Type B pancreatic cell (in vitro differentiated cells): ENCODE results near the gene EGFR. TPM values are rescaled to one million over a fixed set of nuclear protein-coding genes. Genes with fewer than 3 reads are reported as not detected.

Experiments used
- DNase-seq: peaks from one replicate; pipeline ENCODE4 v3.0.0; 2021; ENCODE audit warnings: mixed read lengths; ENCODE audit not compliant: unreplicated experiment; ENCODE audit errors: extremely low spot score
- H3K27ac Mint-ChIP-seq: 2 replicates; pipeline ENCODE4 v1.8.0; 2021; ENCODE audit warnings: mild to moderate bottlenecking, mixed read lengths
- H3K27me3 Mint-ChIP-seq: 2 replicates; pipeline ENCODE4 v1.8.0; 2021; ENCODE audit warnings: mixed read lengths
- H3K36me3 Mint-ChIP-seq: 2 replicates; pipeline ENCODE4 v1.8.0; 2021; ENCODE audit warnings: mixed read lengths
- H3K4me1 Mint-ChIP-seq: one replicate; pipeline ENCODE4 v1.8.0; 2021; ENCODE audit warnings: mixed read lengths; ENCODE audit not compliant: unreplicated experiment
- H3K4me3 Mint-ChIP-seq: 2 replicates; pipeline ENCODE4 v1.8.0; 2021; ENCODE audit warnings: mild to moderate bottlenecking, mixed read lengths
- H3K9me3 Mint-ChIP-seq: 2 replicates; pipeline ENCODE4 v1.8.0; 2021; ENCODE audit warnings: mixed read lengths
- CTCF ChIP-seq: fragments of 200-600 bp; sonication (generic); conservative IDR thresholded peaks from 2 replicates; pipeline ENCODE4 v1.5.0; 2021; ENCODE audit warnings: antibody characterized with exemption, mild to moderate bottlenecking
- total RNA-seq: library from RNA; stranded (reverse); gene quantifications from 2 replicates; pipeline ENCODE4 v1.2.1, GENCODE V29; 2021; ENCODE audit warnings: low replicate concordance

The EGFR gene
- total RNA-seq, 1 donor from 2014 or later = 44.6 TPM

DNA sequence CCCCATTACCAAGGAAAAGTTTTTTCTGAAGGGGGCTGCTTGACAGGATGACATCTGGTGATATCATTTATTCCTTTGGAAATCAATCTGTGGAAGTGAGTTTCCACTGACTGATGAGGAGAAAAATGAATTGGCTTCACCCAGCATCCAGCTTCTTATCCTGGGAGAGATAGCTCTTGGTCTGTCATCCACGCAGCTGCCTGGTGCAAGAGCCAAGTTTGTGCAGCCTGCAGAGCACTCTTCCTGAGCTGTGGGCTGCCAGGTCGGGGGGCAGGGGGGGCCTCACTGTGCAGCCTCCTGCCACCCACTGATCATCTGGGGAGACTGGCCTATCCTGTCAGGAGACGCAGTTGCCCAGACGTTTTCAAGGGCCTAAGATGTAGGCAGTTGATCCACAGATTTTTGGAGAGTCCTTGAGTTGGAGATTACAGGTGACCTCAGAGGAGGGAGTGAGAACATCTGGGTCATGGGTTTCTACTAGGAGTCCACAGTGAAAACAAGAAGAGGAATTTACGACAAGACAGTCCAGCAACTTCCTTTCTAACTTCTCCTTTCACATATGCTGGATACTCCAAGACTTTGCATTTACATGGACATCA, 75.4 kb downstream of the EGFR start:
- H3K36me3 Mint-ChIP-seq = no peaks in the 10 kb centered on the region
- no peak overlapping the region for H3K27ac Mint-ChIP-seq
- no peak for DNase-seq
- H3K27me3 Mint-ChIP-seq = no peaks in the 10 kb centered on the region
- no peak overlapping the region for H3K4me3 Mint-ChIP-seq
- no peak for TF ChIP-seq CTCF
- peaks cover 58% of the 10 kb centered on the region for H3K4me1 Mint-ChIP-seq
- no peaks in the 10 kb centered on the region for H3K9me3 Mint-ChIP-seq

GRCh38 chr7:55095672-55096071, 76.9 kb downstream of the EGFR start:
- H3K9me3 Mint-ChIP-seq = no peaks in the 10 kb centered on the region
- no peaks in the 10 kb centered on the region for H3K27me3 Mint-ChIP-seq
- peak overlapping the region; percentile 40 for H3K27ac Mint-ChIP-seq
- H3K36me3 Mint-ChIP-seq = no peaks in the 10 kb centered on the region
- peaks cover 59% of the 10 kb centered on the region for H3K4me1 Mint-ChIP-seq
- TF ChIP-seq CTCF = no peak
- DNase-seq = no peak
- H3K4me3 Mint-ChIP-seq = no peak overlapping the region

DNA sequence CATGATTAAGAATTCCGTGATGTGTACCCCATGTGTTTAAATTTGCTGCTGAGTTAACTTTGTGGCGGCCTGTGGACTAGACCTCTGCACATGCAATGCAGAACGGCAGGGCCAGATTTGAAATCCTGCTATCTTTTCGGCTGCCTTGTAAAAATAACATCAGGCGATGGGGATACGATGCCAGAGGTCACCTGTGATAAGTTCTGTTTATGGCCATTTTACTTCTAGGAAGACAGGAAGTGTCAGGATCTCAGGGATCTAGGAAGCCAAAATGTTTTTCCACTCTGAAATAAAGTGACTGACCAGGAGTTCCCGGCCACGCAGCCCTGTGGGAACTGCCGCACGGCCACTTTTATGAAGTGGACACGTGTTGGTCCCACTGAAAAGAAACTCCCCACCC, 77.5 kb downstream of the EGFR start:
- no peaks in the 10 kb centered on the region for H3K9me3 Mint-ChIP-seq
- H3K27me3 Mint-ChIP-seq = no peaks in the 10 kb centered on the region
- H3K36me3 Mint-ChIP-seq = no peaks in the 10 kb centered on the region
- H3K4me3 Mint-ChIP-seq = no peak overlapping the region
- DNase-seq = no peak
- H3K27ac Mint-ChIP-seq = no peak overlapping the region
- no peak for TF ChIP-seq CTCF
- H3K4me1 Mint-ChIP-seq = peaks cover 57% of the 10 kb centered on the region

DNA sequence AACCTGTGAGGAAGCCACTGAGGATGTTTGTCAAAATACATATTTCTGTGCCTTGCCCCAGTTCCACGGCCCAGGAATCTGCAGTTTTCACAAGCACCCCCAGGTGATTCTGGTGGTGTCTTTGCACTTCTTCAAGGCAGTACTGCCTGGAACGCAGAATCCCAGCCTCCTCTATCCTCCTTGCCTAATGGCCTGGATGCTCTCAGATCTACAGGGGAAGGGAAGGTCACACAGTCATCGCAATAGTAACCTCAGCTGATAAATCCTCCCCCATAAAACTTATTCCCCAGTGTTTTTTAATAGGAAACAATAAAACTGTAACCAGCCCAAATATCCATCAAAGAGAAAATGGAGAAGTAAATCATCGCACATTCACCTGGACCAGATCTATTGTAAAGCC, 78.3 kb downstream of the EGFR start:
- Mint-ChIP-seq H3K4me3 (no peak overlapping the region), H3K27me3 (no peaks in the 10 kb centered on the region), H3K36me3 (peaks cover under 1% of the 10 kb centered on the region), H3K27ac (no peak overlapping the region), H3K9me3 (no peaks in the 10 kb centered on the region), H3K4me1 (peaks cover 56% of the 10 kb centered on the region)
- TF ChIP-seq CTCF = no peak
- DNase-seq = no peak

- Mint-ChIP-seq H3K27me3 (no peaks in the 10 kb centered on the region), H3K4me3 (no peak overlapping the region), H3K4me1 (peaks cover 45% of the 10 kb centered on the region), H3K9me3 (no peaks in the 10 kb centered on the region), H3K36me3 (peaks cover 4% of the 10 kb centered on the region), H3K27ac (peak overlapping the region; percentile 16)
- DNase-seq = no peak
- TF ChIP-seq CTCF = no peak
Measured at GRCh38 chr7:55099066-55099820, 80.4 kb downstream of the EGFR start.
